ENCODE data around the gene SND1.

- TF ChIP-seq CTCF (IDR thresholded peaks at IDR 0.05; ENCODE audit: insufficient read depth, low read length, poor library complexity, severe bottlenecking): no peak
- no peak for TF ChIP-seq EZH2phosphoT487 (conservative IDR thresholded peaks at IDR 0.05; ENCODE audit: low read length)
Observed at GRCh38 chr7:127766831-127767459, 115.0 kb downstream of the SND1 start.

Measured in SU-DHL-6 (cell line).